K562 (cell line): ENCODE data around the gene FAM124B.

Experiments used
- CREB1 ChIP-seq, 2 experiments: sonication (generic) in 1 of 2; formaldehyde crosslinking in 1 of 2; IDR thresholded peaks; 2 replicates each; pipeline versions ENCODE4 v1.6.1 to v1.8.0; 2012 to 2022; ENCODE audit warnings: inconsistent platforms in 1 of 2, mild to moderate bottlenecking in 1 of 2, missing genetic modification reagents in 1 of 2, moderate library complexity in 1 of 2
- IRF2 ChIP-seq: sonication (generic); formaldehyde crosslinking; IDR thresholded peaks from 2 replicates; pipeline ENCODE4 v1.8.1; 2022; ENCODE audit warnings: mild to moderate bottlenecking, missing genetic modification reagents
- KDM5B ChIP-seq: fragments of 200-600 bp; sonication (generic); IDR thresholded peaks from 2 replicates; pipeline ENCODE4 v1.6.1; 2012; ENCODE audit warnings: low read depth, mild to moderate bottlenecking, moderate library complexity, low read length, control low read depth, inconsistent platforms; ENCODE audit not compliant: insufficient replicate concordance
- POLR2A ChIP-seq: fragments of 450-650 bp; conservative IDR thresholded peaks from 2 replicates; pipeline ENCODE4 v1.6.1; 2016
- SMAD1 ChIP-seq: fragments of 150-350 bp; IDR thresholded peaks from 2 replicates; pipeline ENCODE4 v1.6.1; 2014; ENCODE audit warnings: low read length, low read depth; ENCODE audit not compliant: partially characterized antibody
- SMARCC2 ChIP-seq: fragments of 450-650 bp; IDR thresholded peaks from 2 replicates; pipeline ENCODE4 v1.6.1; 2017; ENCODE audit warnings: antibody characterized with exemption, moderate library complexity, mild to moderate bottlenecking, low read depth
- TAF1 ChIP-seq: IDR thresholded peaks from 2 replicates; pipeline ENCODE4 v1.6.1; 2011; ENCODE audit warnings: mild to moderate bottlenecking, low read length, moderate library complexity; ENCODE audit not compliant: insufficient read depth, control insufficient read depth, severe bottlenecking; ENCODE audit errors: extremely low read depth
- ZKSCAN8 ChIP-seq: fragments of 200-800 bp; sonication (Bioruptor generic); IDR thresholded peaks from 2 replicates; pipeline ENCODE4 v1.6.1; 2016; ENCODE audit warnings: missing genetic modification characterization, missing compliant biosample characterization
- ZNF24 ChIP-seq: fragments of 450-650 bp; IDR thresholded peaks from 2 replicates; pipeline ENCODE4 v1.6.1; 2016
- TF ChIP-seq, protein P1 (sequence below), 2 experiments: fragments of 450-650 bp; formaldehyde crosslinking in 1 of 2; IDR thresholded peaks; 2 replicates each; pipeline versions ENCODE4 v1.4.0 to v1.6.1; 2014 to 2020; ENCODE audit warnings: mild to moderate bottlenecking in 2 of 2, borderline replicate concordance in 1 of 2, low read depth in 1 of 2
- TF ChIP-seq, protein P2 (sequence below), 3 experiments: IDR thresholded peaks in 2 of 3; conservative IDR thresholded peaks in 1 of 3; 2 replicates each; pipeline ENCODE4 v1.5.1; 2011 to 2012; ENCODE audit warnings: low read length in 3 of 3, mild to moderate bottlenecking in 3 of 3, control low read depth in 2 of 3, improper control_type of control experiment in 1 of 3, inconsistent platforms in 1 of 3, low read depth in 1 of 3, mixed read lengths in 1 of 3, moderate library complexity in 1 of 3; ENCODE audit not compliant: insufficient read depth in 2 of 3

DNA sequence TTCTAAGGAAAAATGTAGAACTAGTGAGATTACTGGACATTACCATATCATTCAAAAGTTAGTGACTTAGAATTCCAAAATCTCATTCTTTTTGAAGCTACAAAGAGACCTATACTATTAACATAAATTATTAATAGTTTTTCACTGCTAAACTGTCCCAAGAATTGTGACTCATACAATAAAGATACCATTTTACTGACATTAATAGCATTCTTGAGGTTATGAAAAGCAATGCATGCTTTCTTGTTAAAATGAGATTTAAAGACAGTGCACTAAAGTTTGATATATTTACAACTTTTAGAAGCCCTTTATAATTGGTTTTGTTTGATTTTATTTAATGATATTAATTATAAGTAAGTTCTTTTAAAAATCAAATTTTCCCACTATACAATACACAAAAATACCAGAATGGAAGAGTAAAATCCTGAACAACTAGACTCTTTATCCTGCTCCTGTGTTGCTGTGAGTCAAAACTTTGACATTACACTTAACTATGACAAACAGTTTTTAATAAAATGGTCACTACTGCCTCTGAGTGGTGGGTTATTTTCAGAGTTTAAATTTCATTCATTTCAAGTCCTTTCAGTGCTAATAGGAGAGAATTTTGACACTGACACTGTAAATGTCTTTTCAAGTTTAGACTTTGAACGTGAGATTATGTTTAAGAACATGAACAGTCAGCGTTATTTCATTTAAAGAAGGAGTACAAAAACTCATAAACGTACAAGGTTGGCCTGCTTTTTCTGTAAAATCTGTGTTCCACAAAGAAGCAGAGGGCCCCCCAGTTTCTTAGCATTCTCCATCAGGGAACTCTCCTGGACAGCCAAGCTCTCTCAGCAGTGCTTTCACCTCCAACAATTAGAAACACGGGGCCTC lies 54.5 kb downstream of the FAM124B start:
- no peak for TF ChIP-seq ZNF24
- TF ChIP-seq, protein P1, sequence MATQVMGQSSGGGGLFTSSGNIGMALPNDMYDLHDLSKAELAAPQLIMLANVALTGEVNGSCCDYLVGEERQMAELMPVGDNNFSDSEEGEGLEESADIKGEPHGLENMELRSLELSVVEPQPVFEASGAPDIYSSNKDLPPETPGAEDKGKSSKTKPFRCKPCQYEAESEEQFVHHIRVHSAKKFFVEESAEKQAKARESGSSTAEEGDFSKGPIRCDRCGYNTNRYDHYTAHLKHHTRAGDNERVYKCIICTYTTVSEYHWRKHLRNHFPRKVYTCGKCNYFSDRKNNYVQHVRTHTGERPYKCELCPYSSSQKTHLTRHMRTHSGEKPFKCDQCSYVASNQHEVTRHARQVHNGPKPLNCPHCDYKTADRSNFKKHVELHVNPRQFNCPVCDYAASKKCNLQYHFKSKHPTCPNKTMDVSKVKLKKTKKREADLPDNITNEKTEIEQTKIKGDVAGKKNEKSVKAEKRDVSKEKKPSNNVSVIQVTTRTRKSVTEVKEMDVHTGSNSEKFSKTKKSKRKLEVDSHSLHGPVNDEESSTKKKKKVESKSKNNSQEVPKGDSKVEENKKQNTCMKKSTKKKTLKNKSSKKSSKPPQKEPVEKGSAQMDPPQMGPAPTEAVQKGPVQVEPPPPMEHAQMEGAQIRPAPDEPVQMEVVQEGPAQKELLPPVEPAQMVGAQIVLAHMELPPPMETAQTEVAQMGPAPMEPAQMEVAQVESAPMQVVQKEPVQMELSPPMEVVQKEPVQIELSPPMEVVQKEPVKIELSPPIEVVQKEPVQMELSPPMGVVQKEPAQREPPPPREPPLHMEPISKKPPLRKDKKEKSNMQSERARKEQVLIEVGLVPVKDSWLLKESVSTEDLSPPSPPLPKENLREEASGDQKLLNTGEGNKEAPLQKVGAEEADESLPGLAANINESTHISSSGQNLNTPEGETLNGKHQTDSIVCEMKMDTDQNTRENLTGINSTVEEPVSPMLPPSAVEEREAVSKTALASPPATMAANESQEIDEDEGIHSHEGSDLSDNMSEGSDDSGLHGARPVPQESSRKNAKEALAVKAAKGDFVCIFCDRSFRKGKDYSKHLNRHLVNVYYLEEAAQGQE (IDR thresholded peaks at IDR 0.05; ENCODE audit: borderline replicate concordance), result no peak
- TF ChIP-seq, protein P1 (CRISPR knock-in tag; IDR thresholded peaks at IDR 0.05; ENCODE audit: low read depth), result no peak
- no peak for TF ChIP-seq IRF2 (CRISPR knock-in tag)
- no peak for TF ChIP-seq SMAD1
- no peak for TF ChIP-seq SMARCC2
- TF ChIP-seq, protein P2, sequence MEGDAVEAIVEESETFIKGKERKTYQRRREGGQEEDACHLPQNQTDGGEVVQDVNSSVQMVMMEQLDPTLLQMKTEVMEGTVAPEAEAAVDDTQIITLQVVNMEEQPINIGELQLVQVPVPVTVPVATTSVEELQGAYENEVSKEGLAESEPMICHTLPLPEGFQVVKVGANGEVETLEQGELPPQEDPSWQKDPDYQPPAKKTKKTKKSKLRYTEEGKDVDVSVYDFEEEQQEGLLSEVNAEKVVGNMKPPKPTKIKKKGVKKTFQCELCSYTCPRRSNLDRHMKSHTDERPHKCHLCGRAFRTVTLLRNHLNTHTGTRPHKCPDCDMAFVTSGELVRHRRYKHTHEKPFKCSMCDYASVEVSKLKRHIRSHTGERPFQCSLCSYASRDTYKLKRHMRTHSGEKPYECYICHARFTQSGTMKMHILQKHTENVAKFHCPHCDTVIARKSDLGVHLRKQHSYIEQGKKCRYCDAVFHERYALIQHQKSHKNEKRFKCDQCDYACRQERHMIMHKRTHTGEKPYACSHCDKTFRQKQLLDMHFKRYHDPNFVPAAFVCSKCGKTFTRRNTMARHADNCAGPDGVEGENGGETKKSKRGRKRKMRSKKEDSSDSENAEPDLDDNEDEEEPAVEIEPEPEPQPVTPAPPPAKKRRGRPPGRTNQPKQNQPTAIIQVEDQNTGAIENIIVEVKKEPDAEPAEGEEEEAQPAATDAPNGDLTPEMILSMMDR (IDR thresholded peaks at IDR 0.05 in 2 of 3, conservative IDR thresholded peaks at IDR 0.05 in 1 of 3; ENCODE audit: insufficient read depth in 2 of 3, low read depth in 1 of 3, low read length in 3 of 3), result no peak
- TF ChIP-seq ZKSCAN8, result no peak
- TF ChIP-seq TAF1, result no peak
- no peak for TF ChIP-seq CREB1 (IDR thresholded peaks at IDR 0.05)
- TF ChIP-seq CREB1 (CRISPR knock-in tag; IDR thresholded peaks at IDR 0.05), result no peak
- no peak for TF ChIP-seq KDM5B
- TF ChIP-seq POLR2A, result no peak
